ENCODE data around the gene MYO1C.
"Not testable (repeated sequence)": the region's sequence is repeated elsewhere in the genome, so short reads cannot be mapped to it uniquely, and the experiment has no call there.

The MYO1C gene

GRCh38 chr17:1422885-1423284, 69.6 kb downstream of the MYO1C start:
- peak; percentile 91 for DNase-seq (ENCODE audit: low spot score)

- no peak for DNase-seq (ENCODE audit: low spot score)
These were observed 71.0 kb downstream of the MYO1C start for GRCh38 chr17:1421470-1421869.

GRCh38 chr17:1420981-1421380, 71.5 kb downstream of the MYO1C start:
- no peak for DNase-seq (ENCODE audit: low spot score)

DNA sequence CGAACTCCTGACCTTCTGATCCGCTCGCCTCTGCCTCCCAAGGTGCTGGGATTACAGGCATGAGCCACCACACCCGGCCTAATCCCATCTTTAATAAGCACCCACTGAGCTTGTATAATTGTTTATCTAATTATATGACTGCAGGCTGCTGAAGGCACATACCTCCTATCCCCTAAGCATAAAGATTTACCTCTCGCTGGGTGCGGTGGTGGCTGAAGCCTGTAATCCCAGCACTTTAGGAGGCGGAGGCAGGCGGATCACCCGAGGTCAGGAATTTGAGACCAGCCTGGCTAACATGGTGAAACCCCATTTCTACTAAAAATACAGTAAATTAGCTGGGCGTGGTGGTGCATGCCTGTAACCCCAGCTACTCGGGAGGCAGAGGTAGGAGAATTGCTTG, 72.3 kb downstream of the MYO1C start:
- DNase-seq (ENCODE audit: low spot score), result no peak

- DNase-seq (ENCODE audit: low spot score), result not testable (repeated sequence)
These were observed 74.0 kb downstream of the MYO1C start for GRCh38 chr17:1418476-1418875.

GRCh38 chr17:1416414-1416813, 76.1 kb downstream of the MYO1C start:
- DNase-seq (ENCODE audit: low spot score), result no peak

GRCh38 chr17:1414634-1415033, 77.9 kb downstream of the MYO1C start:
- DNase-seq (ENCODE audit: low spot score), result no peak
